Measurements from ENCODE around the gene KCNK3.

GRCh38 chr2:26668856-26669750 lies 23.4 kb upstream of the KCNK3 start:
- TF ChIP-seq CTCF (IDR thresholded peaks at IDR 0.05) (no peak), POLR2AphosphoS5 (IDR thresholded peaks at IDR 0.05) (no peak)
